ENCODE data around the gene ADAMTSL1. TPM values are rescaled to one million over a fixed set of nuclear protein-coding genes. Genes with fewer than 3 reads are reported as not detected.

ADAMTSL1 gene
- total RNA-seq, 2 experiments from 2014 or later: not detected

GRCh38 chr9:18761742-18762300 is 287.9 kb downstream of the ADAMTSL1 start:
- Histone ChIP-seq H3K4me3 (ENCODE audit: low read depth, low read length, poor library complexity, severe bottlenecking) (no peak overlapping the region), H3K4me2 (ENCODE audit: low read length) (no peak overlapping the region), H3K9me3 (ENCODE audit: low read length) (no peaks in the 10 kb centered on the region), H3K79me2 (ENCODE audit: insufficient read depth, low read depth, low read length) (no peaks in the 10 kb centered on the region), H3K36me3 (ENCODE audit: insufficient read depth, low read length) (no peaks in the 10 kb centered on the region), H4K20me1 (ENCODE audit: insufficient read depth, low read length) (no peaks in the 10 kb centered on the region), H2AFZ (ENCODE audit: low read length) (no peak overlapping the region), H3K9me2 (ENCODE audit: insufficient read depth, low read length) (no peaks in the 10 kb centered on the region), H3K4me1 (ENCODE audit: insufficient read depth, low read length, poor library complexity, severe bottlenecking) (no peaks in the 10 kb centered on the region), H3K27ac (ENCODE audit: low read depth, low read length, poor library complexity, severe bottlenecking) (no peak overlapping the region)
- no peak for TF ChIP-seq CTCF (conservative IDR thresholded peaks at IDR 0.05; ENCODE audit: low read length)
- TF ChIP-seq EZH2phosphoT487 (IDR thresholded peaks at IDR 0.05; ENCODE audit: borderline replicate concordance, low read depth, low read length): no peak
- ChIA-PET POLR2A (no interaction called here), CTCF (ENCODE audit: unreplicated experiment) (no interaction called here)
- DNase-seq (ENCODE audit: low spot score): no peak
- BruUV-seq (replicated peaks): no TSS peak
- intact Hi-C loops (cut with micrococcal nuclease; ENCODE audit: unreplicated experiment): no loop called here

GRCh38 chr9:18766989-18767550 is 293.1 kb downstream of the ADAMTSL1 start:
- ChIA-PET CTCF (ENCODE audit: unreplicated experiment) (no interaction called here), POLR2A (interaction anchor here (0.9 to 2.1 kb wide), 3 partner anchors 10 to 13 kb away, joined by 3 to 6 read pairs (median 6); no protein-coding TSS in a partner anchor)
- H3K9me3 ChIP-seq (ENCODE audit: low read length): no peaks in the 10 kb centered on the region

More at GRCh38 chr9:18766989-18767550, 293.1 kb downstream of the ADAMTSL1 start:
- intact Hi-C loops (cut with micrococcal nuclease; ENCODE audit: unreplicated experiment): no loop called here
- H3K4me2 ChIP-seq (ENCODE audit: low read length): no peak overlapping the region
- no peaks in the 10 kb centered on the region for H3K79me2 ChIP-seq (ENCODE audit: insufficient read depth, low read depth, low read length)
- no peak overlapping the region for H3K27ac ChIP-seq (ENCODE audit: low read depth, low read length, poor library complexity, severe bottlenecking)
- no peaks in the 10 kb centered on the region for H3K4me1 ChIP-seq (ENCODE audit: insufficient read depth, low read length, poor library complexity, severe bottlenecking)
- H3K4me3 ChIP-seq (ENCODE audit: low read depth, low read length, poor library complexity, severe bottlenecking): no peak overlapping the region
- no TSS peak for BruUV-seq (replicated peaks)
- no peaks in the 10 kb centered on the region for H3K9me2 ChIP-seq (ENCODE audit: insufficient read depth, low read length)
- TF ChIP-seq CTCF (conservative IDR thresholded peaks at IDR 0.05; ENCODE audit: low read length) (no peak), EZH2phosphoT487 (IDR thresholded peaks at IDR 0.05; ENCODE audit: borderline replicate concordance, low read depth, low read length) (no peak)
- no peak for DNase-seq (ENCODE audit: low spot score)
- no peaks in the 10 kb centered on the region for H4K20me1 ChIP-seq (ENCODE audit: insufficient read depth, low read length)
- H2AFZ ChIP-seq (ENCODE audit: low read length): no peak overlapping the region
- no peaks in the 10 kb centered on the region for H3K36me3 ChIP-seq (ENCODE audit: insufficient read depth, low read length)
